Glomerular visceral epithelial cell (primary cell): ENCODE measurements around the gene CDON.
A peak's percentile ranks its signal among the peaks of the same experiment; 100 is the strongest.

Experiments
- DNase-seq: peaks from one replicate; pipeline ENCODE4 v3.0.0-alpha.2; 2016; ENCODE audit errors: extremely low spot score

Gene CDON

GRCh38 chr11:126083829-126084607, 21.4 kb upstream of the CDON start:
- no peak for DNase-seq

- DNase-seq, result no peak
Observed at GRCh38 chr11:126082251-126083109, 19.8 kb upstream of the CDON start.

- DNase-seq, result no peak
Observed at GRCh38 chr11:126081915-126082250, 19.2 kb upstream of the CDON start.

- DNase-seq, result no peak
Observed at GRCh38 chr11:126080161-126080941, 17.7 kb upstream of the CDON start.

- DNase-seq, result no peak
Observed at GRCh38 chr11:126079621-126080124, 17.0 kb upstream of the CDON start.

- DNase-seq, result no peak
Observed at GRCh38 chr11:126076641-126077040, 14.0 kb upstream of the CDON start.

GRCh38 chr11:126072801-126073594, 10.3 kb upstream of the CDON start:
- DNase-seq, result no peak

GRCh38 chr11:126072141-126072741, 9.6 kb upstream of the CDON start:
- DNase-seq, result no peak

GRCh38 chr11:126063507-126063852, 814 bp upstream of the CDON start:
- DNase-seq, result no peak

GRCh38 chr11:126061707-126062678, 673 bp downstream of the CDON start:
- peak; percentile 9 for DNase-seq

GRCh38 chr11:126060757-126061171, 1.9 kb downstream of the CDON start:
- no peak for DNase-seq

- no peak for DNase-seq
Observed at GRCh38 chr11:126059238-126059781, 3.4 kb downstream of the CDON start.

GRCh38 chr11:126058105-126058874, 4.4 kb downstream of the CDON start:
- no peak for DNase-seq

GRCh38 chr11:126054882-126055281, 7.8 kb downstream of the CDON start:
- no peak for DNase-seq

- no peak for DNase-seq
Observed at GRCh38 chr11:126054408-126054807, 8.3 kb downstream of the CDON start.

GRCh38 chr11:126053415-126054286, 9.0 kb downstream of the CDON start:
- DNase-seq, result no peak

GRCh38 chr11:126051117-126051516, 11.5 kb downstream of the CDON start:
- DNase-seq, result no peak

GRCh38 chr11:126049159-126049558, 13.5 kb downstream of the CDON start:
- no peak for DNase-seq
